LNCaP clone FGC (cell line): ENCODE measurements around the gene BBS12.

Experiments used
- DNase-seq: peaks from one replicate; pipeline ENCODE4 v3.0.0-alpha.2; 2011; ENCODE audit warnings: low read depth
- H3K4me3 ChIP-seq: 2 replicates; pipeline ENCODE4 v1.5.1; 2011; ENCODE audit warnings: mild to moderate bottlenecking, low read depth, low read length, control low read depth
- TF ChIP-seq, protein P1 (sequence below): IDR thresholded peaks from 2 replicates; pipeline ENCODE4 v1.5.1; 2012; ENCODE audit warnings: mild to moderate bottlenecking; ENCODE audit not compliant: control insufficient read depth, insufficient read depth; ENCODE audit errors: extremely low read depth

Gene BBS12

DNA sequence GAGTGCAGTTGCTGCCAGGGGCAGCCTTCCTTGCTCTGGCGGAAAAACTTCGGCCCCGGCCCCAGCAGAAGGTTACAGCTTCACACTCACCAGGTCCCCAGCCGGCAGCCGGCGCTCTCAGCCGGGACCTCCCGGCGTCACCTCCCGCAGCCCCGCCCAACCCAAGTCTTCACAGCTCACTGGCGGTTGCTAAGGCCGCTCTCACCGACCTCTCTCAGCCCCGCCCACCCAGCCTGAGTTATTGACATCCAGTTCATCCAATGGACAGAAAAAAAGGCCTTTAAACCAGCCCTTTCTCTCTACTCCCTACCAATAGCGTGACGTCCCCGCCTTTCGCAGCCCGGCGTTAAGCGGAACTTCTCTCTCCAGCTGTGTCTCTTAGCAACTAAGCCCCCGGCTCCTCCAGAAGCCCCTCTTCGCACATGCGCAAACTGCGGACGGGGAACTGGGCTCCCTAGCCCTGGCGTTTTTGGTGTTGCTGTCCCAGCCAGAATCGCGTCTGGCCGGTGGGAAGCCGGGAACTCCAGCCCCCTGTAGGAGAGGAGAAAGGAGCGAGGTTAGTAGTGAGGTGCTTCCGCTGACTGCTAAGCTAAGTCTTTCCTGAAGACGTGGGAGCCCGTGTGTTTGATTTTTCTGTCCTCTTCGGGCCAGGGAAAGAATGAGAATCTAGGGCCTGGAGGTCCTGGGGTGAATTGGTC lies at the start of gene BBS12:
Gene BBS12, plus strand, starts transcription at position 376 of the 698 bp plus-strand sequence. CDS start 9,189 bp downstream, outside the sequence.
- TF ChIP-seq, protein P1, sequence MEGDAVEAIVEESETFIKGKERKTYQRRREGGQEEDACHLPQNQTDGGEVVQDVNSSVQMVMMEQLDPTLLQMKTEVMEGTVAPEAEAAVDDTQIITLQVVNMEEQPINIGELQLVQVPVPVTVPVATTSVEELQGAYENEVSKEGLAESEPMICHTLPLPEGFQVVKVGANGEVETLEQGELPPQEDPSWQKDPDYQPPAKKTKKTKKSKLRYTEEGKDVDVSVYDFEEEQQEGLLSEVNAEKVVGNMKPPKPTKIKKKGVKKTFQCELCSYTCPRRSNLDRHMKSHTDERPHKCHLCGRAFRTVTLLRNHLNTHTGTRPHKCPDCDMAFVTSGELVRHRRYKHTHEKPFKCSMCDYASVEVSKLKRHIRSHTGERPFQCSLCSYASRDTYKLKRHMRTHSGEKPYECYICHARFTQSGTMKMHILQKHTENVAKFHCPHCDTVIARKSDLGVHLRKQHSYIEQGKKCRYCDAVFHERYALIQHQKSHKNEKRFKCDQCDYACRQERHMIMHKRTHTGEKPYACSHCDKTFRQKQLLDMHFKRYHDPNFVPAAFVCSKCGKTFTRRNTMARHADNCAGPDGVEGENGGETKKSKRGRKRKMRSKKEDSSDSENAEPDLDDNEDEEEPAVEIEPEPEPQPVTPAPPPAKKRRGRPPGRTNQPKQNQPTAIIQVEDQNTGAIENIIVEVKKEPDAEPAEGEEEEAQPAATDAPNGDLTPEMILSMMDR = peak; percentile 60
- DNase-seq = peak; percentile 96
- peak within 1 kb of the TSS; percentile 73 for H3K4me3 ChIP-seq

DNA sequence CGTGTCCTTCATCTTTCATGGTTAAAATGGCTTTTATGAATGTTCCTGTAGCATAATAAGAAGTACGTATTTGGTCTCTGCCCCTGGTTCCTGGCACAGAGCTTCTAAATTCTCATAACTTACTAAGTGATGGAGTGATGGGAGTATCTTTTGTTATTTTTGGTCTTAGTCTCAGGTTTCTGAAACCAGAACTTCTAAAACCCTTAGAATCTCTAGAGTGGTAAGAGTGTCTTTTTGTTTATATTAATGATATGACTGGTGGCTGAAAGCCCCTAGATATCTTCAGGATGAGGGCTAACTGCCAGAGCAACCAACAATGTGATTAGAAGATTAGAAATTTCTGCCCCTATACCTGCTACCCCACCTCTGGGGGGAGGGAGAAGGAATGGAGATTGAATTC lies 45.8 kb upstream of the BBS12 start:
- no peak overlapping the region for H3K4me3 ChIP-seq
- no peak for DNase-seq
- TF ChIP-seq, protein P1 = no peak

DNA sequence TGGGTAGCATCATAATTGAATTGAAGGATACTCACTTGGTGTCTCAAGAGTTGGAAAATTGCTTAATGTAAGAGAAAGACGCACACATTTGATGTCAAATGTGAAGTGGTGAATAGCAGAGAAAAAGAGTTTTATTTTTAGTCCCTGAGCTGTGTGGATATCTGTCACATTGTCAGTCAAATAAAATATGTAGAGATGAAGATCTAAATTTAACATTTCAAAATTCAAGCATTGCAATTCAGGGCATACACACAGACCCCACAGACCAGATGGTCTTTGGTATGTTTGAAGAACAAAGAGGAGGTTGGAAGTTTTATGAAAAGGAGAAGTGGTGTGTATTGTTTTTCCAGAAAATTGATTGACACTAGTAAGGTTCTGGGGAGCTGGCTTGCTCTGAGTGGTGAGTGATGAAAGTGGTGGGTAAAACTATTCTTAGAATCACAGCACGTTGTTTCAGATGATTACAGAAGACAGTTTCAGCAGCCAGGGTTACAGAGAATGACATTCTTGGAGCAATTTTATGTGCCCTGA lies 44.9 kb upstream of the BBS12 start:
- TF ChIP-seq, protein P1 = no peak
- DNase-seq = no peak
- no peak overlapping the region for H3K4me3 ChIP-seq

DNA sequence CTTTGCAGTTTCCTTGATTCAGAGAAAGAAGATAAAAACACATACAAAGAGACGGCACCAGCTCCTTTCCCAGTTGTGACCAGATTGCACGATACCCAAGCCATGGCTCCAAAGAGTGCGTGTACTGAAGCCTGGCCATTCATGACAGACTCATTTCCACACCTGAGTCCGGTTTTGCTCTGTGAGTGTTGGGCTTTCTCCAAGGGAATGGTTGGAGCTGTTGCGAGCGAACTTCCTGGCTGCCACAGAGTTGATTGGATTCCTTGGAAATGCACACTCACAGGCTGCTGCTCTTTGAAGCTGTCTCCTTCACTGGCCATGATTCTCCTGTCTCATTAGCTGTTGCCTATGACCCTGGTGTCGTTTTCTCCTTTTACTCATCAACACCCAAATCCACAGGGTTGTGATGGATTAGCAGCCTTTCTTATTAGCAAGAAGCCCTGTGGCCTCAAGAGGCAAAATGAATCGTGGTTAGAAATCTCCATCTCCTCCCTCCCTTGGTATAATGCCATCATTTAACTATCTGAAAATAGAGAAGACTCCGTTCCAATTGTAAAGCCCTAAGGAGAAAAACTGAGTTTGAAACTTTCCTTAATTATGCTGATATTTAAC lies 43.9 kb upstream of the BBS12 start:
- no peak overlapping the region for H3K4me3 ChIP-seq
- TF ChIP-seq, protein P1 = no peak
- no peak for DNase-seq

DNA sequence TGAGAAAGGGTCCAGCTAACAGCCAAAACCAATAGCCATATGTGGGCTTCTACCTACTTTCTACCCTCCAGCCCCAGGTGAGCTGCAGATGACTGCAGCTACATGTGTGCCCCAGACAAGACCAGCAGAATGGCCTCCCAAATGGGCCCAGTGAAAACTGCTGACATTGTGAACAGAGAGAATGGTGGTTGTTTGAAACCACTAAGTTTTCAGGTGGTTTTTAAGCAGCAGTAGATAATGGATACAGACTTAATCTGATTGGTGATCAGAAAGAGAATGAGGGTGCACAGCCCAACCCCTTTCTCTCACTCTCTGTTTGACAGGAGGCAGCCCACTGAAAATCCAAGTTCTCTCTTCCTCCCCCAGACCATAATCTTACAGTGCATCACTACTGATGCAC lies 42.5 kb upstream of the BBS12 start:
- H3K4me3 ChIP-seq = no peak overlapping the region
- TF ChIP-seq, protein P1 = no peak
- DNase-seq = no peak

DNA sequence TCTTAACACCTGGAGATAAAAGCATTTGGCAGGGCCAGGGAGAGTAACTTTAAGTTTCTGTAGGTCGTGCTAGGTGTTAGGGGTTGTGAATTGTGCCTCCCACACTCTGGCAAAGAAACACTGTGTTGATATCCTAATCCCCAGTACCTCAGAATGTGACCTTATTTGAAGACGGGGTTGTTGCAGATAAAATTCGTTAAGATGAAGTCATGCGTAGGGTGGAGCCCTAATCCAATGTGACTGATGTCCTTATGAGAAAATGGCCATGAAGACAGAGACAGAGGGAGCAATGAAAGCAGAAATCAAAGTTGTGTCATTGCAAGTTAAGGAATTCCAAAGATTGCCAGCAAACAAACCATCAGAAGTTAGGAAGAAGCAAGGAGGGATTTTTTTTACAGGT lies 40.5 kb upstream of the BBS12 start:
- TF ChIP-seq, protein P1 = no peak
- no peak overlapping the region for H3K4me3 ChIP-seq
- no peak for DNase-seq
